Bronchial epithelial cell (primary cell): ENCODE measurements around the gene DTNB. TPM values are rescaled to one million over a fixed set of nuclear protein-coding genes. Genes with fewer than 3 reads are reported as not detected.

Source experiments
- DNase-seq: peaks from one replicate; pipeline ENCODE4 v3.0.0-alpha.2; 2010; ENCODE audit warnings: low read depth
- FAIRE-seq: peaks from 2 replicates; lab custom pipeline; 2011; peaks lifted over from hg19 to GRCh38; lab: Jason Lieb, UNC
- H3K27me3 ChIP-seq: 2 replicates; pipeline ENCODE4 v1.5.1; 2011; ENCODE audit warnings: low read length; ENCODE audit not compliant: control insufficient read depth, insufficient read depth
- H3K36me3 ChIP-seq: 2 replicates; pipeline ENCODE4 v1.5.1; 2011; ENCODE audit warnings: low read length; ENCODE audit not compliant: control insufficient read depth, insufficient read depth
- H3K4me3 ChIP-seq: 2 replicates; pipeline ENCODE4 v1.5.1; 2011; ENCODE audit warnings: mild to moderate bottlenecking, low read depth, low read length, control low read depth
- CTCF ChIP-seq: IDR thresholded peaks from 2 replicates; pipeline ENCODE4 v1.5.1; 2011; ENCODE audit warnings: mild to moderate bottlenecking, moderate library complexity, low read length, control low read depth, inconsistent platforms; ENCODE audit not compliant: insufficient read depth, severe bottlenecking
- total RNA-seq: library from RNA; depleted of rRNA; stranded (reverse); fragments of >200 nt; gene quantifications from 2 replicates; pipeline ENCODE4 v1.2.1, GENCODE V29; 2014

Gene DTNB
- total RNA-seq, 1 donor from 2014 or later: 8.4 TPM

DNA sequence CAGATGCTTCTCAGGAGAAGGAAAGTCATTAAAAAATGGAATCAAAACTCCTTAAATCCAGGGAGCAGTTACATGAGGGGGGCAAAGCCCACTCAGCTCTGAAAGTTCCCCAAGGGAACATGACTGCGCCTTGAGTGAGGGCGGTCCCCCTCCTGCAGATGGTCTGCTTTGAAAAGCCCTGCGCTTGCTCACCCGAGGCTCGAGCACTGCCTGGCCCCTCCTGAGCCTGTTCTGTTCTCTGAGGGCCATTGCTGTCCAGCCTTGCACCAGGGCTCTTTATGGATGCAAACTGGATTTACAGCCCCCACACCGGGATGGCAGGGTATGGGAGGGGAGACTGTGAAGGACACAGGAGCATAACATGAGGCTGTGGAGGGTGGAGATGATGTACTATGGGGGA, 293.8 kb downstream of the DTNB start:
- TF ChIP-seq CTCF: no peak
- Histone ChIP-seq H3K36me3 (no peaks in the 10 kb centered on the region), H3K4me3 (no peak overlapping the region), H3K27me3 (no peaks in the 10 kb centered on the region)
- no peak for FAIRE-seq
- DNase-seq: no peak

- Histone ChIP-seq H3K36me3 (no peaks in the 10 kb centered on the region), H3K4me3 (no peak overlapping the region), H3K27me3 (no peaks in the 10 kb centered on the region)
- FAIRE-seq (peak; percentile 40), DNase-seq (peak; percentile 68)
- no peak for TF ChIP-seq CTCF
Observed at GRCh38 chr2:25378731-25379490, 294.5 kb downstream of the DTNB start.

GRCh38 chr2:25377822-25378421, 295.5 kb downstream of the DTNB start:
- DNase-seq: no peak
- Histone ChIP-seq H3K36me3 (no peaks in the 10 kb centered on the region), H3K4me3 (no peak overlapping the region), H3K27me3 (no peaks in the 10 kb centered on the region)
- FAIRE-seq: no peak
- no peak for TF ChIP-seq CTCF

DNA sequence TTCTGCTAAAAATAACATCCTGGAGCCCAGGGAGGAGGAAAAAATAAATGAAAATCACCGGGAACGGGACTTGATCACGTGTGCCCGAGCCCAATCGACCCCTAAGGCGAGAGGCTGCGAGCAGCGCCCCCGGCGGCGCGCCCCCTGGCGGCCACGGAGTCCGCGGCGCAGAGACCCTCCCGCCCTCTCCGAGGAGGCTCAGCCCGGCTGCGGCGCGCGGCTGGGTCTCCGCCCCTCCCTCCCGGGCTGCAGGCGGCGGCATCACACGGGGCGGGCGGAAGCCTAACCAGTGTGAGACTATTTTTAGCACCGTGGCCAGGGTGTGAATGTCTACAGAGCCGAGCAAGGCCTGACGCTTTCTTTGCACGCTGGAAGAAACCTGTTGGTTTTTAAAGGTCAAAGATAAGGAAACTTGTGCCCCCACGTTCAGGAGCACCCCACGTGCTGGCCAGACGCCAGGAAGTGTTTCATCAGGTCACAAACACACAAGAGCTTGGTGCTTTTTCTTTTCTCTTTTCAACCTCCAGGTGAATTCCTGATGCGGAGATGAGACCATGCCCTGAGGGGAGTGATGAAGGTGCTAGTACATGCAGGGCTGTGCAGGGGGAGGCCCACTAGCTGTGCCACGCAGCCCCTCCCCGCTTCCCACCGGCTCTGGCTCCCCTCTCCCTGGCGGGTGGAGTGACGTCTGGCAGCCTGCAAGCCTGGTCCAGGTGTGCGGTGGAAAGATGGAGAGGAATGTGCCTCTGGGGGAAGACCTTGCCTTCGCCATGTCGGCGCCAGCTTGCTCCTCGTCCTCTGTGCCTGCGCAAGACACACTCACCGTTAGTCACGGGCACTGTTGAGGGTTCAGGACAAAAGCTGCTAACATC, 296.4 kb downstream of the DTNB start:
- TF ChIP-seq CTCF: peak; percentile 79
- peak; percentile 94 for DNase-seq
- peak; percentile 50 for FAIRE-seq
- Histone ChIP-seq H3K4me3 (peak overlapping the region; percentile 9), H3K36me3 (no peaks in the 10 kb centered on the region), H3K27me3 (no peaks in the 10 kb centered on the region)

- FAIRE-seq: peak; percentile 55
- Histone ChIP-seq H3K27me3 (no peaks in the 10 kb centered on the region), H3K4me3 (no peak overlapping the region), H3K36me3 (no peaks in the 10 kb centered on the region)
- no peak for TF ChIP-seq CTCF
- DNase-seq: no peak
Observed at GRCh38 chr2:25375989-25376545, 297.3 kb downstream of the DTNB start.
